H9 (cell line): ENCODE data around the gene ACTC1. TPM values are rescaled to one million over a fixed set of nuclear protein-coding genes. Genes with fewer than 3 reads are reported as not detected.

Experiments used
- DNase-seq: peaks from one replicate; pipeline ENCODE4 v3.0.0-alpha.2; 2017
- H2AFZ ChIP-seq: one replicate; pipeline ENCODE4 v1.6.1; 2013; ENCODE audit warnings: mild to moderate bottlenecking, low read length, control low read depth, moderate library complexity
- H2AK5ac ChIP-seq: 2 replicates; pipeline ENCODE4 v1.6.1; 2013; ENCODE audit warnings: low read length, control low read depth, mixed read lengths; ENCODE audit not compliant: insufficient read length
- H2BK120ac ChIP-seq: one replicate; pipeline ENCODE4 v1.6.1; 2013; ENCODE audit warnings: low read depth, mild to moderate bottlenecking, low read length, control low read depth, inconsistent platforms; ENCODE audit not compliant: poor library complexity, severe bottlenecking
- H2BK12ac ChIP-seq: 2 replicates; pipeline ENCODE4 v1.6.1; 2013; ENCODE audit warnings: low read length, control low read depth, mixed read lengths, low read depth; ENCODE audit not compliant: insufficient read length
- H2BK15ac ChIP-seq: 2 replicates; pipeline ENCODE4 v1.6.1; 2013; ENCODE audit warnings: low read depth, low read length, control low read depth
- H2BK20ac ChIP-seq: one replicate; pipeline ENCODE4 v1.6.1; 2013; ENCODE audit warnings: low read depth, mild to moderate bottlenecking, low read length, control low read depth, inconsistent platforms; ENCODE audit not compliant: poor library complexity, severe bottlenecking
- H2BK5ac ChIP-seq: 2 replicates; pipeline ENCODE4 v1.6.1; 2013; ENCODE audit warnings: low read length, control low read depth, mixed read lengths; ENCODE audit not compliant: insufficient read length
- H3K14ac ChIP-seq: 2 replicates; pipeline ENCODE4 v1.6.1; 2013; ENCODE audit warnings: low read length, control low read depth; ENCODE audit not compliant: insufficient read depth
- H3K18ac ChIP-seq: 2 replicates; pipeline ENCODE4 v1.6.1; 2013; ENCODE audit warnings: low read depth, mild to moderate bottlenecking, mixed read lengths, low read length, control low read depth; ENCODE audit not compliant: insufficient read length
- H3K23ac ChIP-seq: 2 replicates; pipeline ENCODE4 v1.6.1; 2013; ENCODE audit warnings: low read length, control low read depth, mixed read lengths, low read depth; ENCODE audit not compliant: insufficient read length
- H3K23me2 ChIP-seq: 2 replicates; pipeline ENCODE4 v1.6.1; 2013; ENCODE audit warnings: low read depth, mild to moderate bottlenecking, mixed read lengths, low read length, control low read depth; ENCODE audit not compliant: insufficient read length, poor library complexity, severe bottlenecking
- H3K27ac ChIP-seq: 2 replicates; pipeline ENCODE4 v1.5.1; 2013; ENCODE audit warnings: low read length, control low read depth, mixed read lengths, low read depth; ENCODE audit not compliant: insufficient read length
- H3K27me3 ChIP-seq: 2 replicates; pipeline ENCODE4 v1.6.1; 2013; ENCODE audit warnings: low read length, control low read depth, inconsistent platforms; ENCODE audit not compliant: insufficient read depth
- H3K4ac ChIP-seq: 2 replicates; pipeline ENCODE4 v1.6.1; 2013; ENCODE audit warnings: low read depth, mild to moderate bottlenecking, control low read depth, inconsistent platforms, low read length, moderate library complexity
- H3K4me1 ChIP-seq: 2 replicates; pipeline ENCODE4 v1.6.1; 2013; ENCODE audit warnings: low read length, control low read depth, inconsistent platforms; ENCODE audit not compliant: insufficient read depth
- H3K4me2 ChIP-seq: 2 replicates; pipeline ENCODE4 v1.6.1; 2013; ENCODE audit warnings: low read length, control low read depth, mixed read lengths; ENCODE audit not compliant: insufficient read length, insufficient read depth
- H3K56ac ChIP-seq: 2 replicates; pipeline ENCODE4 v1.6.1; 2013; ENCODE audit warnings: low read depth, mild to moderate bottlenecking, mixed read lengths, low read length, control low read depth; ENCODE audit not compliant: insufficient read length
- H3K79me1 ChIP-seq: 2 replicates; pipeline ENCODE4 v1.6.1; 2013; ENCODE audit warnings: low read depth, mild to moderate bottlenecking, moderate library complexity, low read length, control low read depth, inconsistent platforms; ENCODE audit not compliant: insufficient read depth, poor library complexity, severe bottlenecking
- H3K79me2 ChIP-seq: 2 replicates; pipeline ENCODE4 v1.6.1; 2013; ENCODE audit warnings: low read length, control low read depth, inconsistent platforms; ENCODE audit not compliant: insufficient read depth
- H3K9ac ChIP-seq: 2 replicates; pipeline ENCODE4 v1.6.1; 2013; ENCODE audit warnings: low read length, control low read depth, mixed read lengths; ENCODE audit not compliant: insufficient read length; ENCODE audit errors: extremely low read depth
- H3K9me3 ChIP-seq: one replicate; pipeline ENCODE4 v1.6.1; 2013; ENCODE audit warnings: low read depth, low read length, inconsistent platforms; ENCODE audit not compliant: control insufficient read depth
- H3T11ph ChIP-seq: one replicate; pipeline ENCODE4 v1.6.1; 2013; ENCODE audit warnings: mild to moderate bottlenecking, low read length, control low read depth, inconsistent platforms
- H4K20me1 ChIP-seq: one replicate; pipeline ENCODE4 v1.6.1; 2013; ENCODE audit not compliant: control insufficient read depth, insufficient read length, insufficient read depth
- H4K5ac ChIP-seq: 2 replicates; pipeline ENCODE4 v1.6.1; 2013; ENCODE audit warnings: low read depth, mild to moderate bottlenecking, mixed read lengths, low read length, control low read depth; ENCODE audit not compliant: insufficient read length
- H4K8ac ChIP-seq: replicated peaks from 2 replicates; pipeline ENCODE4 v1.6.1; 2013; ENCODE audit warnings: low read length, control low read depth, mixed read lengths, low read depth; ENCODE audit not compliant: insufficient read length
- H4K91ac ChIP-seq: 2 replicates; pipeline ENCODE4 v1.6.1; 2013; ENCODE audit warnings: low read depth, mild to moderate bottlenecking, moderate library complexity, mixed read lengths, low read length, control low read depth; ENCODE audit not compliant: insufficient read length
- H3K27ac Mint-ChIP-seq, 3 experiments: 2 replicates in 2 of 3; 3 replicates in 1 of 3; pipeline ENCODE4 v1.8.0; 2020 to 2021; ENCODE audit warnings: mixed read lengths in 3 of 3, mild to moderate bottlenecking in 1 of 3, moderate library complexity in 1 of 3
- H3K27me3 Mint-ChIP-seq: 2 replicates; pipeline ENCODE4 v1.8.0; 2021; ENCODE audit warnings: low read depth, mild to moderate bottlenecking, moderate library complexity, mixed read lengths
- H3K36me3 Mint-ChIP-seq, 3 experiments: 2 replicates in 2 of 3; 3 replicates in 1 of 3; pipeline ENCODE4 v1.8.0; 2020 to 2021; ENCODE audit warnings: low read depth in 3 of 3, mixed read lengths in 3 of 3; ENCODE audit not compliant: insufficient read depth in 1 of 3
- H3K4me1 Mint-ChIP-seq, 2 experiments: 2 replicates each; pipeline ENCODE4 v1.8.0; 2020; ENCODE audit warnings: mixed read lengths in 2 of 2
- H3K4me3 Mint-ChIP-seq, 2 experiments: 2 replicates in 1 of 2; 3 replicates in 1 of 2; pipeline ENCODE4 v1.8.0; 2020 to 2021; ENCODE audit warnings: mild to moderate bottlenecking in 2 of 2, mixed read lengths in 2 of 2, moderate library complexity in 1 of 2
- H3K9me3 Mint-ChIP-seq, 2 experiments: 2 replicates in 1 of 2; 3 replicates in 1 of 2; pipeline ENCODE4 v1.8.0; 2020; ENCODE audit warnings: mild to moderate bottlenecking in 2 of 2, mixed read lengths in 2 of 2, moderate library complexity in 1 of 2
- CTCF ChIP-seq: fragments of 200-600 bp; sonication (generic); conservative IDR thresholded peaks from 3 replicates; pipeline ENCODE4 v1.8.0; 2021; ENCODE audit warnings: antibody characterized with exemption, mild to moderate bottlenecking
- total RNA-seq: library from RNA; stranded (reverse); gene quantifications from 2 replicates; pipeline ENCODE4 v1.2.1, GENCODE V29; 2021

Gene ACTC1
- total RNA-seq, 1 experiment from 2014 or later, result 52.2 TPM

- no peak overlapping the region for H2BK120ac ChIP-seq
- H2BK20ac ChIP-seq, result no peak overlapping the region
- no peaks in the 10 kb centered on the region for H3K4me1 ChIP-seq
- no peak overlapping the region for H3K27ac ChIP-seq
- H3K27me3 Mint-ChIP-seq, result no peaks in the 10 kb centered on the region; the same call in 1 of the 2 replicates
- H4K20me1 ChIP-seq, result no peaks in the 10 kb centered on the region
- no peak overlapping the region for H3K9ac ChIP-seq
- H4K5ac ChIP-seq, result no peak overlapping the region
- no peak overlapping the region for H2AFZ ChIP-seq
- no peaks in the 10 kb centered on the region for H3K27me3 ChIP-seq
- H3K23ac ChIP-seq, result no peak overlapping the region
- H3K27ac Mint-ChIP-seq, result no peak overlapping the region
- DNase-seq, result no peak
- H3K4me1 Mint-ChIP-seq, result peaks cover 19 to 25% of the 10 kb centered on the region in 2 experiments
- no peak overlapping the region for H4K91ac ChIP-seq
- H3K36me3 Mint-ChIP-seq, result no peaks in the 10 kb centered on the region
- no peak overlapping the region for H2BK12ac ChIP-seq
- H3K4me2 ChIP-seq, result no peak overlapping the region
- no peak overlapping the region for H2AK5ac ChIP-seq
- H3K4ac ChIP-seq, result no peak overlapping the region
- no peak overlapping the region for H3T11ph ChIP-seq
- H3K9me3 ChIP-seq, result no peaks in the 10 kb centered on the region
- no peak overlapping the region for H3K14ac ChIP-seq
- no peak overlapping the region for H3K18ac ChIP-seq
- no peak overlapping the region for H2BK5ac ChIP-seq
- TF ChIP-seq CTCF, result no peak
- H3K23me2 ChIP-seq, result no peaks in the 10 kb centered on the region
- no peaks in the 10 kb centered on the region for H3K79me2 ChIP-seq
- no peak overlapping the region for H4K8ac ChIP-seq
- H3K56ac ChIP-seq, result no peak overlapping the region
- H3K4me3 Mint-ChIP-seq, result no peak overlapping the region
- no peaks in the 10 kb centered on the region for H3K9me3 Mint-ChIP-seq
- H2BK15ac ChIP-seq, result no peak overlapping the region
- H3K79me1 ChIP-seq, result no peaks in the 10 kb centered on the region
Measured at GRCh38 chr15:34773013-34773412, 22.3 kb downstream of the ACTC1 start.
